Measurements from ENCODE around the gene MXRA7. TPM values are rescaled to one million over a fixed set of nuclear protein-coding genes. Genes with fewer than 3 reads are reported as not detected.

The MXRA7 gene
- total RNA-seq, 1 donor from 2014 or later, result 55.4 TPM

GRCh38 chr17:76630151-76630550, 80.6 kb downstream of the MXRA7 start:
- H3K27ac Mint-ChIP-seq, result no peak overlapping the region
- no peaks in the 10 kb centered on the region for H3K9me3 Mint-ChIP-seq
- Histone ChIP-seq H3K4me2 (no peak overlapping the region), H3K79me2 (ENCODE audit: low read depth) (no peaks in the 10 kb centered on the region), H3K27me3 (peaks cover 5% of the 10 kb centered on the region), H3K36me3 (no peaks in the 10 kb centered on the region), H3K27ac (no peak overlapping the region), H3K4me1 (peaks cover 4% of the 10 kb centered on the region), H2AFZ (replicated peaks) (no peak overlapping the region), H4K20me1 (ENCODE audit: low read depth) (no peaks in the 10 kb centered on the region), H3F3A (ENCODE audit: low read depth) (no peaks in the 10 kb centered on the region), H3K4me3 (no peak overlapping the region), H3K9me3 (ENCODE audit: low read depth) (no peaks in the 10 kb centered on the region), H3K9ac (no peak overlapping the region)
- no peak for DNase-seq (ENCODE audit: low spot score)
- TF ChIP-seq EZH2 (IDR thresholded peaks at IDR 0.05), result no peak
- TF ChIP-seq EZH2phosphoT487 (IDR thresholded peaks at IDR 0.05), result no peak
- no peak for TF ChIP-seq CTCF (IDR thresholded peaks at IDR 0.05)
- no peaks in the 10 kb centered on the region for H3K36me3 Mint-ChIP-seq
- peaks cover 32% of the 10 kb centered on the region for H3K4me1 Mint-ChIP-seq
- peaks cover 9% of the 10 kb centered on the region for H3K27me3 Mint-ChIP-seq (ENCODE audit: insufficient read depth, low read depth)
- no peak overlapping the region for H3K4me3 Mint-ChIP-seq

MicroRNAs within 50 kb of the gene (microRNA counts, 767-probe panel; counts per million panel counts)
- 460 counts per million, percentile 90 among the panel's probes with 10 or more counts for microRNA hsa-miR-636

Small RNAs within 50 kb of the gene (microRNA-seq; reads per million reads assigned to microRNA genes)
- gene MIR636, result not detected

Small RNAs within 50 kb of the gene (small RNA-seq; reads per million reads assigned to genes)
- gene AC005837.3 (not detected), gene RF02271 (not detected), gene RNU6-227P (not detected), gene RNU6-97P (not detected), gene RNY4P36 (not detected)

Other genes starting within 250 kb of the MXRA7 start
- not detected in 2 replicates for gene AANAT, start 243.4 kb downstream of the MXRA7 start, total RNA-seq (ENCODE audit: low replicate concordance)
- gene RHBDF2, start 209.5 kb downstream of the MXRA7 start, total RNA-seq (ENCODE audit: low replicate concordance), result 0.79 and 5.0 TPM in 2 replicates
- 1.1 TPM in 1 of 2 replicates, not detected in the other for gene CYGB, start 173.3 kb downstream of the MXRA7 start, total RNA-seq (ENCODE audit: low replicate concordance)
- 0.09 TPM in 1 of 2 replicates, not detected in the other for gene PRCD, start 170.9 kb downstream of the MXRA7 start, total RNA-seq (ENCODE audit: low replicate concordance)
- 0.28 TPM in 1 of 2 replicates, not detected in the other for gene ST6GALNAC2, start 125.1 kb downstream of the MXRA7 start, total RNA-seq (ENCODE audit: low replicate concordance)
- gene ST6GALNAC1, start 67.2 kb downstream of the MXRA7 start, total RNA-seq (ENCODE audit: low replicate concordance), result not detected in 2 replicates
- 8.7 and 11.6 TPM in 2 replicates for gene JMJD6, start 15.6 kb upstream of the MXRA7 start, total RNA-seq (ENCODE audit: low replicate concordance)
- gene METTL23, start 15.9 kb upstream of the MXRA7 start, total RNA-seq (ENCODE audit: low replicate concordance), result 38.1 and 40.4 TPM in 2 replicates
- 329 and 333 TPM in 2 replicates for gene SRSF2, start 26.4 kb upstream of the MXRA7 start, total RNA-seq (ENCODE audit: low replicate concordance)
- gene MFSD11, start 27.2 kb upstream of the MXRA7 start, total RNA-seq (ENCODE audit: low replicate concordance), result 22.5 and 25.7 TPM in 2 replicates
- gene MGAT5B, start 157.4 kb upstream of the MXRA7 start, total RNA-seq (ENCODE audit: low replicate concordance), result 1.8 and 6.0 TPM in 2 replicates